Raji (cell line): ENCODE results near the gene ADAMTS12.

Experiments
- POLR2A ChIP-seq: IDR thresholded peaks from 2 replicates; pipeline ENCODE4 v1.6.1; 2011; ENCODE audit warnings: low read depth, low read length, control low read depth; ENCODE audit not compliant: insufficient read depth

Gene ADAMTS12

DNA sequence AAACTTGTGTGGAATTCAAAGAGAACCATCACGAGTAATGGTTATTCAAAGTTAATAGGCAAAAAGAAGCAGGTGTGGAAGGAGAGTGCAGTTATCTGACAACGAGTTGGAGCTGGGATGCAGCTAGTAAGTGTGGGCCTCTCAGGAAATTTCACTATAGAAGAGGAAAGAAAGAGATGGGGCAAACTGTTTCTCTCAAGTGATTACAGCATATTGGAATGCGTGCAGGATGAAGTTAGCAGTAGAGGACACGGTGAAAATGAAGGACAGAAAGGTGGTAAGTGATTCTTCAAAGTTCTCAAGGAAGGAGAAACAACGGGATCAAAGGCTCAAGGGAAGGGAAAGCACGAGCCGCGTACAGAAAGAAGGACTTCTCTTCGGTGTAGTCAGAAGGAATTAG, 84.0 kb downstream of the ADAMTS12 start:
- TF ChIP-seq POLR2A, result no peak

DNA sequence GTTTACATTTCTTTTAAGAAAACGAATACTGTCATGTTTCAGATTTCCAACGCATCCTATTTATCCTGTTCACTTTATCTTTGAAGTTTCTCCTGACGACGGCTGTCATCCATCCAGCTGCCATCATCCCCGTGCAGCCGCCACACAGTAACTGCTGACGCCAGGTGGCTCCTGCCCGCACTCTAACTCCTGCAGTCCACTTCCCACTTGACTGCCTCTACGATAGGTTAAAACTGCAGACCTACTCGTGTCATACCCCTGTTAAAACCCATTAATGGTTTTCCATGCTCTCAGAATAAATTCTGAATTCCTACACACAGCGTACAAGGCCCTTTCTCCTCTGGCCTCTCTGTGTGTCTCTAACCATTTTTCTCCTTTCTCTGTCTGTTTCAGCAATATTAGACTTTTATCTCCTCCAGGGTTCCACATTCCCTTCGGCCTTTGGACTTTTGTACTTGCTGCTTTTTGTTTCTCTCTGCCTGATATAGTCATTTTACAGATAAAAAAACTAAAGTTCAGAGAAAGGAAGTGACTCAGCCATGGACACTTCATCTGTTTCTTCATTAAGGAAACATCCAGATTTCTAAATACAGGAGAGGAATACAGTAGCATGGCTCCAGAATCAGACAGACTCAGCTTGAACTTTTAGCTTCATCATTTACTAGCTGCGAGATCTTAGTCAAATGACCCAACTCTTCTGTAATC, 84.9 kb downstream of the ADAMTS12 start:
- no peak for TF ChIP-seq POLR2A

GRCh38 chr5:33801292-33801691, 90.5 kb downstream of the ADAMTS12 start:
- no peak for TF ChIP-seq POLR2A

DNA sequence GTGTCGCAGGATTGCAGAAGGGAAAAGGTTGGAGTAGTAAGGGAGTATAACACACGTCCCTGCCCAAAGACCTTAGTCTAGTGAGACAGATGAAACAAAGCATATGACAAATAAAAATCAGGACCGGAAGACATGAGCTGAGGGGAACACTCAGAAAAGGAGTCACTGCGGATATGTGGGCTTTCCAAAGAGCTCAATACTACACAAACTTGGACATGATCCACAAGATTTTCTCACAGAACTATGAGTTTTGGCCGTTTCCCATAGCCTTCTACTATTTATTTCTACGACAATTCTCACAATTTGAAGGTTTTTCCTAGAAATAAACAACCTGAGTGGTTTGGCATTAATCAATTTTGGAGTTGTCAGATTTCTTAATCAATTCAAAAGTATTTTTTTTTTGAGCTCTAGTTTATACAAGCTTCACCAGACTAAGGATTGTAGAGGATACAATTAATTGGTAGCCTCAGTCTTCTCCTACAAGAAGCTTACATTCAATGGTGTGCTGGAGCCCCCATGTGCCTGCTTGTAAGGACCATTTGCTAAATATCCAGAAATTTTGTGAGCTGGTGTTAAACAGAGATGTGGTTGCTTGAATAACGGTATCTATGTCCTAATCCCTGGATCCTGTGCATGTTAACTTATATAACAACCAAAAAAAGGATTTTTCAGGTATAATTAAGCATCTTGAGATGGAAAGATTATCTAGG, 91.4 kb downstream of the ADAMTS12 start:
- no peak for TF ChIP-seq POLR2A

GRCh38 chr5:33795496-33795895, 96.3 kb downstream of the ADAMTS12 start:
- no peak for TF ChIP-seq POLR2A

DNA sequence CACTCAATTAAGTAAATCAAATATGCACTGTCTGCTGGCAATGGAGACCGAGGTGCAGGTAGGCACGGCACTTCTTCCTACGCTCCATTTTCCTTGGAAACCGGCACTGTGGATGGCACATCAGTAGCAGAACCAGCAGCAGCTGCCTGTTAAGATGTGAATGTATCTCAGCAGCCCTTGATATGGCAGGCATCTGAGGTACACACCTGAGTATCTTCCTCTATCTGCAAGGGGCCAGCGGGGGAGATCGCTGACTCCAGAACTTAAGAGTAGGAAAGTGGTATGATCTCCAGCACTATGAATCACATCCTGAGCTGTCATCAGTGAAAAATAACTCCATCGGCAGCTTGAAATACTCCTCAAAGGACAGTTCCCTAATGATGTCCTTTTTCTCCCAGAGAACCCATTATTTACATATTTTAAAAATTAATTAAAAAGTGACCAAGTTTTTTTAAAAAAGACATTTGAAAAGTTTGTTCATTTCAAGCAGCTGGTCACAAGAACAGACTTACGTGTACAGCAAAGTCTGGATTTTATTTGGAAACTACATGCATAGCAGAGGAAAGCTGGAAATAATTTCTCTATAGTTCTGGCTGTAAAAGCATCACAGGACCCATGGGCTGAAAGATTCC, 97.1 kb downstream of the ADAMTS12 start:
- TF ChIP-seq POLR2A, result no peak

- TF ChIP-seq POLR2A, result no peak
Observed at GRCh38 chr5:33793836-33794549, 97.8 kb downstream of the ADAMTS12 start.

DNA sequence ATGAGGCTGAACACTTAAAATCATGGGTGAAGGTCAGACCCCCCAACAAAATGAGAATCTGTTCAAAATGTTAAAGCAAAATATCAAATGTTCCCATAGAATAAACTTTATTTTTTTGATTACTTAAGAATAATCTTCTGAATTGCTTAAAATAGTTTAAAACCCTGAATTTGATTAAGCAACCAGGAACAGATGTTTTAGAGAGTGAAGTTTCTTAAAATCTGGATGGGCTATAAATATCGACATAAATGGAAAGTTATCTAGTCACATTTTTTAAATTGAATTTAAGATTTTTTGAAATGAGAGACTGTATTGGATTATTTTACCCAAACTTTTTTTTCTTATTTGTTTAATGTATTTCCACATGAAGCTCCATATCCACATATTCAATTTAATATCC, 98.5 kb downstream of the ADAMTS12 start:
- no peak for TF ChIP-seq POLR2A

GRCh38 chr5:33792559-33792958, 99.2 kb downstream of the ADAMTS12 start:
- TF ChIP-seq POLR2A, result no peak

DNA sequence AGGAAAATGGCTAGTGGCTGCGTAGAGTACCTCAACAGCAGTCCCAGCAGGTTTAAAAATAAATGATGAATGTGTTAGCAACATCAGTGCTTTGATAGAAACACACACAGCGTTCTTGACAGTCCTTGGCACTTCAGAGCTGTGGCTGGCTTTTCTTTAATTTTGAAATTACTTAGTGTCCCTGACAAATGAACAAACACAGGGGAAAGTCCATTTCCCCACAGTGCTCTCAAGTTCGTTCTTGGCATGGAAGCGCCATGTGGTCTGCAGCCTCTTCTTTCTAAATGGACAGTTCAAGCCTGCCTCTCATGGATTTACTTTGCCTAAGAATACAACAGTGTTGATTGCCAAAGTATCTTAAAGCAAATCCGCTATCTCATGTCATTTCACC, 102.2 kb downstream of the ADAMTS12 start:
- no peak for TF ChIP-seq POLR2A

DNA sequence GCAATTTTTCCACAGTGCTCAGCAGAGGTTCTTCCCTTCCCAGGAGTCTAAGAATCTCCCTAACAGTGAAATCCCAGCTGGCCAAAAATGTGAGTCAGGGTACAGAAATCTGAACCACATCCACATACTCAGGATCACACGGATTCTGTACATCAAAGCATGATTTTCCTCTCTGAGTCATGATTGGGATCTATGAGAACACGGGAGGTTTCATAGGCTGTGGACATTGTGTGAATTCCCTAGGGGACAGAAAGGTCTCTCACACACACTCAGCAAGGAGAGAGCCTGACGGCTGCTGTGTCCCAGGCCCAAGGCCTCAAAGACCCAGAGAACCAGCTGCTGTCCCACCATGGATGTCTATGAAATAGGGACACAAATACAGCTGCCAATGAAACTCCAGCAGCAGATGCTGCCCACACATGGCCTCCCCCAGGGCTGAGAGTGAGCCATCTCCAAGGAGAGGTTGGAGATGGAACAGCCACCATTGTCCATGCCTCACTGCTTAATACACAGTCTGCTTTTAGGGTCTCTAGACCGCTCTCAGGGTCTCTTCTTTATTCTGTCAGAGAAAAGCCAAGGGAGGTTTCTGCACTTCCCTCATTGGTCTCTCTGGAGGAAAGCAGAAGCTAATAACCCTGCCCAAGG, 102.7 kb downstream of the ADAMTS12 start:
- no peak for TF ChIP-seq POLR2A

DNA sequence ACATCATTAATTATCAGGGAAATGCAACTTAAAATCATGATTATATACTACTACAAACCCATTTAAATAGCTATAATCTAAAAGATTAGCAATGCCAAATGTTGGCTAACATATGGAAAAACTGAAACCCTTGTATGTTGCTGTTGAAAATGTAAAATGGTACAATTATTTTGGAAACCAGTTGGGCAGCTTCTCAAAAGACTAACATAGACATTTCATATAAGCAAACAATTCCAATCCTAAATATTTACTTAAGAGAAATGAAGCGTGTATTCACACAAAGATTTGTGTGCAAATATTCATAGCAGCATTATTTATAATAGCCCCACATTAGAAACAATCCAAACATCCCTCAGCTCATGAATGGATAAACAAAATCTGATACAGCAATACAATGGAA, 106.2 kb downstream of the ADAMTS12 start:
- no peak for TF ChIP-seq POLR2A

- no peak for TF ChIP-seq POLR2A
Observed at GRCh38 chr5:33781286-33781685, 110.5 kb downstream of the ADAMTS12 start.

DNA sequence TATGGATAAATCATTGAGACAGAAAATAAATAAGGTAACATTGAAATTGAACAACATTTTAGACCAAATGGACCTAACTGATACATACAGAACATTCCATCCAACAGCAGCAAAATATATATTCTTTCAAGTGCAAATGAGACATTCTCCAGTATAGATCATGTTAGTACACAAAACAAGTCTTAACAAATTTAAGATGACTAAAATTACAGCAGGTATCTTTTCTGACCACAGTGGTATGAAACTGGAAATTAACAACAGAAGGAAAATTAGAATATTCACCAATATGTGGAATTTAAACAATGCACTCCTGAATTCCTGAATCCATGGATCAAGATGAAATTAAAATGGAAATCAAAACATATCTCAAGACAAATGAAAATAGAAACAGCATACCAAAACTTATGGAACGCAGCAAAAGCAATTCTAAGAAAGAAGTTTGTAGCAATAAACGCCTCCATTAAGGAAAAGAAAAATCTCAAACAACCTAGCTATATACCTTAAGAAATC, 115.6 kb downstream of the ADAMTS12 start:
- TF ChIP-seq POLR2A, result no peak

DNA sequence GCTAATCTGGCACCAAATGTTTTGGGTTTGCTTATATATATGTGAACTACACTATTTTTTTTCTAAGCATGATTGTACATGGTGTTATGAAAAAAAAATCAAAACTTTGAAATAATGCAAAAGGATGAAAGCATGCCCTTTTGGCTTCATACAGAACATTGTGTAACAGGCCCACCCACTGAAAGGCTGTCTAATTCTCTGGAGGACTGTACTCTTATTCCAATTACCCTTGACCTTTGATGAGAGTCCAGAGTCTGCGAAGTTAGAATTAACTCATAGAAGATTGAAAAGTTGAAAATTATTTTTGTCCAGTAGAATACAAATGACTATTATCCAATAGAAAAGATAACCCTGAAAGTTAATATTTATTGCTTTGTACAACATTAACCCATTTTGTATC, 117.4 kb downstream of the ADAMTS12 start:
- no peak for TF ChIP-seq POLR2A
